Stimulated activated CD4-positive, alpha-beta T cell treated with anti-CD3 and anti-CD28 coated beads, Interleukin-4, amount 100 ng/mL, for 4 hours (primary cell): Measurements from ENCODE around the gene ELMO1.

Source experiments
- DNase-seq, 2 experiments: peaks; one replicate each; pipeline ENCODE4 v3.0.0-alpha.2; 2020

ELMO1 gene

DNA sequence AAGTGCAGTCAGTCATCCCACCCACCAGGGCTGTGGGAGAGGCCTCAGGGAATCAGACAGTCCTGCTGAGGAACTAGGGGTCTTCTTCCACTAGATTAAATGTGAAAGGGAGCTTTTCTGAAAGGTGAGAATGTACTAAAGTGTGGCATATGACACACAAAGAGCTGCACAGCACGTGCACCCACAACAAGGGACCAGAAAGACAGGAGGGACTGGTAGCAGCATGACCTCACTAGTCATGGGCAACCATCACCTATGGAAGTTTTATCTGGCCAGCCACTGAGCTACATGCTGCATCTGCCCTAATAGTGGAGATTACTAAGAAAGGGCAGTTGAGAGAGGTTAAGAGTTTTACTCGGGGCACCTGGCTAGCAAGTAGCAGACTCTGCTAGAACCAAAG lies 519.9 kb downstream of the ELMO1 start:
- no peak for DNase-seq

DNA sequence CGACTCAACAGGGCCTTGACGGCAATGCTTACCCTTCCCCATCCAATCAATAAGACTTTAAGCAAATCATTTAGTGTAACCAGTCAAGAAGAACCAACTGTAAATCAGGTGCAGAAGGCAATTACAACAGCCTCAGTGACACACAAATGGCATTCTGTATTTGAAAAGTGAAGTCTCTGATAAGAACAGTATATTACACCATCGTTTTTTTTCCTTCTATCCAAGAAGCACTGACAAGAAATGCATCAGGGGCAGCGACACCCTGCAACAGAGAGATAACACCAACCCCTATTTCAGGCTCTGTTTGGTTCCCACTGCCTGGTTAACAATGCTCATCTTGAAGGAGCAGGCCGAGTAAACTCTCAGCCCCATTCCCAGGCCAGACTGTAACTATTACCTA lies 520.4 kb downstream of the ELMO1 start:
- no peak for DNase-seq

DNA sequence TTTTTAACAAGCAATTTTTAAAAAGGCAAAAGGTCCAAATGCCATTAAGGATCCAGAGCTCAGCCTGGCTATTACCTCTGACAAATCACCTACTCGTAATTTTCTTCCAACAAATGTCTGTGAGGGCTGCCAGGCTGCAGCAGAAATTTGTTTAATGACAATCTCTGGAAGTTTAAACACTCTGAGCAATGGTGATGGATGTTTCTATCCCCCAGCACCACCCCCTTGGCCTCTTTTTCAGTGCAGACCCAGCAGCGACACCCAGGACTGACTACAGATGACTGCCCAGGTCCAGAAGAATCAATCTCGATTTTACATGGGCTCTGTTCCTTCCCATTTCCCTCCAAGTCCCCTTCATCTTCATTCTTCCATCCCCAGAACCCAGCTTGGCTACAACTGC lies 523.0 kb downstream of the ELMO1 start:
- DNase-seq: no peak

DNA sequence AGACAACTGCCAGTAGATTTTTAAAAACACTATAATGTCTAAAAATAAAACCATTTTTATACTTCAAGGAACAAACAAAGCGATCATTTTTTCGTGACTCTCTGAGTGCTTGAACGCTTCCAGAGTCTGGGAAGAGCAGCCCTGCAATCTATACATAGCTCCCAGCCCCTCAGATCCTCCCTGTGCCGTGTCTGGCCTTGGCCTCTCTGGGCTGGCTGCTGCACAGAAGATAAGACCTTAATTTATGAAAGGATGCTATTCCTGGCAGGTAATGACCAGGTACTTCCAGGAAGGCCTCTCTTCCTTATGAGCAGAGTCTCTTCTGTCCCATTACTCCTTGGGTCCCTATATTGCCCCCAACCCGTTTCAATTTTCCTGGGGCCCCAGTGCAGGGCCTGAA lies 523.5 kb downstream of the ELMO1 start:
- no peak for DNase-seq

DNA sequence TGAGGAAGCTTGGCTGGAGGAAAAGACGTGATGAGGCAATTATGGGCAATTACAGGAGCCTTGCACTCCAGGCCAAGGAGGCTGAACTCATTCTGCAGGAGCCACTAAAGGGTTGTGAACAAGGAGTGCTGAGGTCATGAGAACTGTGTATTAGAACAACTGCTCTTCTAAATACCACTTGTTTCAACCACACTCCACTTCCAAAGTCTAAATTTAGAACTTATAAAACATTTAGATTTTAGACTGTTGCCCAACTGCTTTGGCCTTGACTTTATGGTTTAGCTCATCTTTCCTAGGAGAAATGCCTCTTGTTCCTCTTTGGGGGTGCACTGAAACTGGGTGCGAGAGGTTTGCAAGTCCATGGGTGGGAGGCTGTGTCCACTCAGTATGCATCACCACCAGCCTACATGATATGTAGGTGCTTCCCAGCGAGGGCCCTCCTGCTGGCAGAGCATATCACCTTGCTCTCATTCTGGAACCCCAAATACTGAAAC lies 524.7 kb downstream of the ELMO1 start:
- DNase-seq: no peak

DNA sequence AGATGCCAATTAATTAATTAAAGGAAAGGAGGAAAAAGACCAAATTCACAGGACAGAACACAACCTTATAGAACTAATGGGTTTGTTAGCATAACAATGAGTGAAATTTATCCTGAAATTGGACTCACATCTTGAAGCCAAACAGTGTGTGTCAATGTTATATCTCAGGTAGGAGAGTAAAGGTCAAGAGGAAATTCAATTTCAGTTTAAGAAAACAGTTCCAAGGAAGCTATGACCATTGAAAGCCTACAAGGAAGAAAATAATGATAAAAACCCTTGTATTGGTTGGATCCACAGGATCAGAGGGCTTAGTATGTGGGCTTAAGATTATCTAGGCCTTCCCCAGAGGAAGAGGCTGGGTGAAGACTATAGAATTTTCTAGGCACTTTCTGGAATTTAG lies 525.5 kb downstream of the ELMO1 start:
- DNase-seq: no peak

DNA sequence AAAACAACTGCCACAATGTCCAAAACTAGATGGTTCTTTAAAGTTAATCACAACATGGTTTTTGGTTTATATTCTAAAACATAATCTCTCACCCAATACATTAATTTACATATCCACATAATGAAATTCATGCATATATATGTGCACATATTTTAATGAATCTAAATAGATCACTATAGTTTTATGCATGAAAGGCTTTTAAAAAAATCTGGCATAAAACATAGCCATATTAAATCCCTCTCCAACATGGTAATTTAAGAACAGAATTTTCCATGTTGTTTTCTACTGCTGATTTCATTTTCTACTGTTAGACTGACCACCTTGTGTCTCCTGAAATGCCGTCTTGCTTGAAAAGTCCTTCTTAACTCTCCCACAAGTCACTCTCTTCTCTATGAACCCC lies 528.2 kb downstream of the ELMO1 start:
- DNase-seq: no peak

DNA sequence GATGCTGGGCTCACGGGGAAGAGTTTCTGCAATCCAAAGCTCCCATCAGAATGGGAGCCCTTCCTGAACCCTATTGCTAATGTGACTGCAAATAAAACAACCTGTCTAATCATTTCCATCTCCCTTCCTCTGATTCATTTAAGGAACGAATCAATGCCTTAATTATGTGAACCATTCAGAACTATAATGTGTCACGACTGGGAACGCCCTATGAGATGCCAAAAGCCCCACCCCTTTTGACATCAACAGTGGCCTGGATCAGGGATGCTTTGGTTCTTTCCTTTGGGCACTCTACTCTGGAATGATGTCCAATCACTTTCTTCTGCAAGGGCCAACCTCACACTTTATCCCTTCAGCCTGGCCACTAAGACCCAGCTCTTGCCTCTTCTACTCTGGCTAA lies 528.9 kb downstream of the ELMO1 start:
- no peak for DNase-seq

DNA sequence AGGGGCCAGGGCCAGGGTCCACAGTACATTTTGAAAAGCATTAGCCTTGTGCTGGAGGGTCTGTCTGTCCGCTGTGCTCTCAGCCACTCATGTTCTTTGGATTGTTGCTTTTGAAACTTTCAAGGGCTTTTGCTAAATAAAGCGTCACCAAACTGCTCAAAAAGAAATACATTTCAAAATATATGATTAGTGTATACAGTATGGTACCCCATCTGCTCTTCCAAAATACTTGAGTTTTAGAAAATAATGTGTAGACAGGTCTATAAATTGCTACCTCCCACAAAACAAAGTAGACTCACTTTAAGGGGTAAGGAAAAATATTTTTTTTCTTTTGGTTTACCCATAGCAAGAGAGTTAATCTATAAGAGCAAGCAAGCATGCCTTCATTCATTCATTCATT lies 530.1 kb downstream of the ELMO1 start:
- no peak for DNase-seq

DNA sequence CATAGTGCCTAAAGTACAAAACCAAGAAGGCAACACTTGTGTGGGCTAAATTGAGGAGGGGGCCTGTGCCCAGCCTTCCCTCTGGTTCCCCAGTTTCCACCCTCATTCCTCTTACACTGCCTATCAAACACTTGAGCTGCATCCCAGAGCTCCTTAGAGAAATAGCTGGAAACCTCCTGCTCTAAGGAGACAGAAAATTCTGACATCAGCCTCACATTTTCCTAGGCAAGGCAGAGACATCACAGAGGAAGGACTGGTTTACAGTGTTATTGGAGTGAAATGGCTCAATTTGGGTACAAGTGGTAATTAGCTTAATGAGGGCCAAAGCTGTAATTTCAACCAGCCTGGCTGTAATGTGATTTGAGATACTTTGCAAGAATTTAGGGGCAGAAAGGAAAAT lies 532.0 kb downstream of the ELMO1 start:
- DNase-seq: no peak

DNA sequence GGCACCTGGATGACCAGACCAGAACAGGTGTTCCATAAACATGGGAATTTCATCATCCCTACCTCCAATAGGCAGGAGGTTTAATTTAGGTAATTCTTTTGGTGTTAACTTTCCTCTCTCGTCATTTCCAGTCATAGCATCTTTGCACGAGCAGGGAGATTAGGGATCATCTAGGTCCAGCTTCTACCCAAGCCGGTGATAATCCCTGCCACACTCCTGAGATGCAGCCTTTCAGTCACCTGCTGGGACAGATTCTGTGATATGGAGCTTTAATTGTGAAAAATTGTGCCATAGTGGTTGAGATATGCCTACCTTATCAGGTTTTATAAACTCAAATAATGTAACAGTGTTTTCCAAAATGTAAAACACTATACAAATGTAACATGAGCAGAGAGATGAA lies 532.5 kb downstream of the ELMO1 start:
- no peak for DNase-seq

DNA sequence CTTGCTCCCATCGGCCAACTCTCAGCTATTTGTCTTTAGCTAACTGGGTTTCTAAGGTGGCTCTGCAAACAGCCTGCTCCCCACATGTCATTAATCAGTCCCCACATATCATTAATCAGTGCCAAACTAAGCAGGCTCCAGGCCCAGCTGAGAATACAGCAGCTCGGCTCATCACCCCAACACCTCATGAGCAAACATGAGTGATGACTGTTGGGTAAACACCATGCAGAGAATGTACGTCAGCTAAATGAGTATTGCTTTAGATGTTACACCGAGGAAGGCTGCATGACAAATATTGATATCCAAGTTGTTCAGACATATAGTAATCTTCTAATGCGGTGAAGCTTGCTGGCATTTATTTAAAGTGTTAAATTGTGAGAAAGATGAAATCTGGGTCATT lies 536.9 kb downstream of the ELMO1 start:
- no peak for DNase-seq

DNA sequence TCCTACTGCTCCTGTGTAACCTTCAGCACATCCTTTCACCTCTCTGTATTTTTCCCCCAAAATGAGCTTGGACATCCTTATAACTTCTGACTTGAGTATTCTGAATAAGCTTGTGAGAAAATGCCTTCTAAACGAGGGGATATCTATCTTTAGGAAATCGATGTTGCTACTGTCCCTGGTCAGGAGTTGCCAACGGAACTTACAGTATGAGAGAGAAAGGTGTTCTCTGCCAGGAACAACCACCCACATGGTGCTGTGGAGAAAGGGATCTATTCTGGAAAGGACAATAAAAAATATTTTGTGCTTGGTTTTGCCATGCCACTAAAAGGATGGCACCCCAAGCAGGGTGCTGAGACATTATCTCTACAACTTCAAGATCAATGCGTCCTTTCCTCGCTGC lies 537.8 kb downstream of the ELMO1 start:
- no peak for DNase-seq

DNA sequence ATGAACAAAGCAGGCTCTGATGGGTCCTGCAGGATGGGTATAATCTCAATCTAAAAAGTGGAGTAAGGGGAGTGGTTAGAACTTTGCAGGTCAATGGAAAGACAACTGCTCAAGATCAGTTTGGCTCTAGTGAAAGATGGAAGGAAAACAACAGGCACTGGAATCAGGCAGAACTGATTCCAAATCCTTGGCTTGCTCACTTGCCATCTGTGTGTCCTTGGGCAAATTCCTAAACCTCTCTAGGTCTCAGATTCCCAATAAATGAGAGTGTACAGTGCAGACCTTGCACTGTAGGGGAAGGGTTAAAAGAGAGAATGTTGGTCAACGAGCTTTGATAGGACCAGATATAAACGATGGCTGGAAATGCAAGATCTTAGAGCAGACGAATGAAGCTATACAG lies 538.3 kb downstream of the ELMO1 start:
- DNase-seq: no peak

DNA sequence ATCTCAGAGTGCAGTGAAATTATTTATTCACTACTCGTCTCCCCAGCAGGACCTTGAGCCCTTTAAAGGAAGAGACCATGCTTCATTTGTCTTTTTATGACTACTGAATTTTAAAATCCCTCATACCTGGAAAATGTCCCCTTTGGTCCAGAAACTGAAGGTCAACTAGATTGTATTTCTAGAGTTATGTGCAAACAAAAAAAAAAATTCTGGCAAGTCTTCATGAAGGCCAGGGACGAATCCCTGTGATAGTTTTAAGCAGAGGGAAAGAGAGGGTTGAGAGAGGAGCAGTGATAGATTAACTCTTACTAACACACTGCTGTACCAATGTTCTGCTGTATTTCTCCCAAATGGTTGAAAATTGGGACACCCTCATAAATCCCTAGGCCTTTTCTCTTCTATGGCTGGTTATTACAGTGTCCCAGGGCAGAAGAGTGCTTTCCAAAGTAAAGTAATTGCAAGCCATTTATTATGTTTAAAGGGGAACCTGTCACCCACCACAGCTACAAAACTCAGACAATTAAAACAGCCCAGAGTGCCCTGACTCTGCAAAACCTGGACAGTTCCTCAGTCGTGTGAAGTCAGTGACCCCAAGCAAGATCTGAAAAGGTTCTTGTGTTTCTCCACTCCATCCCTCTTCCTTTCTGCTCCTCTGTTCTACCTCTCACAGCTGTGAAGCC lies 541.6 kb downstream of the ELMO1 start:
- no peak for DNase-seq

DNA sequence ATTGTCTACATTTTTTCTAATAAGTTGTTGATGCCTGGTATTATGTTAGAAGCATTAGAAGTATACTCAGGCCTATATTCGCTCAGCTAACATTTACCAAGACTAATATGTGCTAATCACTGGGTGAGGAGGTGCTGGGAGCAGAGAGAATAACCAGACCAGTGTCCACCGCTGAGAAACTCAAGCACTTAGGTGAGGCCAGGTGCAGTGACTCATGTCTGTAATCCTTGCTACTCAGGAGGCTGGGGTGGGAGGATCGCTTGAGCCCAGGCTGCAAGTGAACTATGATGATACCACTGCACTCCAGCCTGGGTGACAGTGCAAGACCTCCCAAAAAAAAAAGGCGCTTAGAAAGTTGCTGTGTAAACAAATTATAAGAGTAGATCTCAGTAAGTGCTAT lies 542.2 kb downstream of the ELMO1 start:
- no peak for DNase-seq

DNA sequence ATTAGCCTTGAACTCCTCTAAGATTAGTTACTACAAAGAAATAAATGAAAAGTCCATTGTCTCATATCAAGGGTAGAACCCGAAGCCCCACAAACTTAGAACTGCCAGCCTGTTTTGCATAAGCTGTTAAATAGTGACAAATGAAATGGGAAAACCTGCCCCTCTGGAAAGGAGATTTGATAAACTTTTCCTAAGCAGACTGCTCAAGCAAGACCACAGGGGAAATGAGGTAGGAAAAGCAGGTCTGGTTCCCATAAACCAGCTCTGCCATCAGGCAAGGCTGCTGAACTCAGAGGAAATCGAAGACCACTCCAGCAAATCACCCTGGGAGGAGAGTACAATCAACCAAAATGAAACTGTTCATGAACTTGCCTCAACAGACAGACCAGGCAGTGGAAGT lies 542.8 kb downstream of the ELMO1 start:
- no peak for DNase-seq

DNA sequence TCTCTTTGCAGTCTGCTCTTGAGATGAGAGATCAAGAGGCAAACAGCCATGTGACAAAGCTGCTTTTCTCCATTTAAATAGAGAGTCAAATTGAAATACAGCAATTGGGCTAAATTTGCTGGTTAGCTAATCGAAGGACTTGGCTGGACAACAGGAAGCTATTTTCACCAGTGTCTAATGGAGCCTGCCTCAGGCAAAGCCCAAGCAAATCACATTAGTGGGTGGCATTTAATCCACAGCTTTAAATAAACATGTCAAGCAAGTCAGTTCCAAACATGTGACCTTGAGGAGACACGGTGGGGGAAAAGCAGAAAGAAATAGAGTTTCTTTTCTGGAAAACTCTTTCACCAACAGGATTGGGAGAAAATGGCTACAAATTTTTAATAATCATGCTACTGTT lies 543.9 kb downstream of the ELMO1 start:
- DNase-seq: no peak

DNA sequence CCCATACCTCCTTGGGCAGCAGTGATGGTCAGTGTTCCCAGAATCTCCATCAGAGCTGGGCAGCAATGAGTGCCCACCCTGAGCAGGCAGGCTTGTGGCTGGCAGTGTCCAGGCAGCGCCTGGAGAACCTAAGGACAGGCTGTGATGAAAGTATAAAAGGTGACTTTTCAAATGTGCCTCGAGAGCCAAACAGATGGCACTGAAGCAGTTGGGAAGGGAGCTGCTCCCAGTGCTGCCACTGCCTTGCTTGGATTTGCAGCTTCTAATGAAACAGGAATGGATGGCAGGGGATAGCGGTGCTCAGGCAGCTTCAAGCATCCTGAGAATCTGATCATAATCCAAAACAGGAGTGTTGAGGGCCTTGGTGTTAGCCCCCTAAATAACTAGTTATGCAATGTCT lies 544.6 kb downstream of the ELMO1 start:
- no peak for DNase-seq

DNA sequence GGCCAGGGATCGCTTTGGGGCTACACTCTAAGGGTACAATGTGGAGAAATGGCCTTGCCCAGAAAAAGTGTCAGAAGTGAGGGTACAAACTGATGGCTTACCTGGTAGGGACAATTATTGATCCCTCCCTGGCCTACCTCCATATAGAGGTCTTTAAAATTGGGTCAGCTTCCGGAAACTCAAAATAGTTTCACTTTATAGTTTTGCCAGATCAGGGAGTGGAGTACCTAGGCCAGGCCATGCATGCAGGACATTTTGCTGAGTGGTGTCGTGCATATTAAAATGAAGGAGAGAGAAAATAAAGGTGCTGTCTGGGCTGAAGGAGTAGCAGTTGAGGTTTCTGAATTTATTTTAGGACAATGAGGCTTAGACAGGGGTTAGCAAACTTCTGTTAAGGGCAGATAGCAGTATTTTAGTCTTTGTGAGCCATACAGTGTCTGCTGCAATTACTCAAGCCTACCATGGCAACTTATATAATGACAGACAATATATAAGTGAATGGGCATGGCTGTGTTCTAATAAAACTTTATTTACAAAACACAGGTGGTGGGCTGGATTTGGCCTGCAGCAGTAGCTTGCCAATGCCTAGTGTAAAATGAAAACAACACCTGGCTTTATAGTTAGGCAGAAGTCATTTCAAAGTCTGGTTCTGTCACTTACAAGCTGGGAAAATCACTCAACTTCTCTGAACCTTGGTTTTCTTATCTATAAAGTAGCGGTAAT lies 547.5 kb downstream of the ELMO1 start:
- DNase-seq: no peak

DNA sequence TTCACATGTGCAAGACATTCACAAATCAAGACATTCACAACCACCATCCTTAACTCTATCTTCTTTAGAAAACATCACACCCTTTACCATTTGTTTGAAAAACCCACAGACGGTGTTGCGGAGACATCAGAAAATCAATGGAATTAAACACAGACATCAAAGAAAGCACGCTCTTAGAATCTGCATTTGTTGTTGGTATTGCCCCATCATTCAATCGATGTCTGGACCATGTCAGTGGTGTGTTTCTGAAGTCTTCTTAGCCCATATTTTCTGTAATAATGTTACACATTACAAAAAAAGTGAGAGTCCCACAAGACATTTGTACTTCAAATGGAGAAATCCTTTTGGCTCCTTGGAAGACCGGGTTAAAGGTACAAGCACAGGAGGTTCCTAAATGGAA lies 550.5 kb downstream of the ELMO1 start:
- no peak for DNase-seq

DNA sequence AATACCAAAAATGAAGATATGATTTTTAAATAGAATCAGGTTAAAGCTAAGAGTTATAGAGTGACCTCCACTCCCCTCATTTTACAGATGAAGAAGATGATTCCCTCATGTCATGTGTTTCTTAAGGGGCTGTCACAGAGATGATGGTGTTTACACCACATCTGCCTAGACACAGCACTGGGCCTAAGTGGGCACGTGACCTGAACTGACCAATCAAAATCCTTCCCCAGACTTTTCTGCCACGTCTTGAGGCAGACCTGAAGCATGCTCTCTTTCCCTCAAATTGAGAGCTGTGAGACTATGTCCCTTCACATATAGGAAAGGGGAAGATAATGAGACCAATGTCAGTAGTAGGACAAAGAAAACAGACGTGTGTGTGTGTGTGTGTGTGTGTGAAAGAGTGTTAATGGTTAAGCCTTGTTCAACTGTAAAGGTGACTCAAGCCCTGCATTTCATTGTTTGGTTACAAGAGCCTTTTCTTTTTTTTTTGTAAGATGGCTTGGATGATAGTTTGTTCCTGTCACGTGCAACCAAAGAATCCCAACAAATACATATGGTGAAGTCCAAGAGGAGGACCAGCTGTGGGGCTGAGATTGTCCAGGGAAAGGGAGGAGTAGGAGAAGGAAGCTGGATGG lies 551.6 kb downstream of the ELMO1 start:
- no peak for DNase-seq

DNA sequence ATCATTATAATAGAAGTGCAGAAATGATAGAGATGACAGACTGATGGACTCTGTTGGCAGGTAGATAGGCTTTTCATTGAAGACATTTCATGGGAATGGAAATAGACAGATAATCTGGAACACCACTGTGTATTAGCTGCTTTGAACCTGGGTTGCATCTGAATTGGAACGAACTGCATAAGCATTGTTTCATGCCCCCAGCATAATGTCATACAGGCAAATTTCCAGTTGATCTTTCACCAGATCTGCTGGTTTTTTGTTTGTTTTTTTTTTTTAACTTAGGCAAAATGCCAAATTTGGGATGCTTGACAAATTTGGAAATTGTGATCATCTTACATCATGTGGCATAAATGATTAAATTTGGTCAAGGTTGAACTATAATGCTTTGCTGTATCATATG lies 552.2 kb downstream of the ELMO1 start:
- DNase-seq: no peak

DNA sequence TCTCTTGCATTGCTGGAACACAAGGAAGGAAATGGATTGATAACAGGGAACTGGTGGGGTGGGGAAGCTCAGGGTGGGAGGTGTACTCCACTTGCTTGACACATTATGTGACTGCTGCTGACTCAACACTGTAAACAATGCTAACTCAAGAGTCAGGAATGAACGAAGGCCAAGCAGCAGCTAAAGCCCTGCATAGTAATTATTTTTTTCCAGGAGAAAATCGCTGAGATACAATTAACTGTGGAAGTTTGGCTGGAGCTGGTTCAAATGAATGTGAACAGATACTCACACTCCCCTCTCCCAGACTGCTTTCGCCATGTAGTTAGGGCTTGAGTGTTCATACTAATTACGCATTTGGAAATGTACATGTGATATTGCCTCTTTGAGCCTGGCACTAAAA lies 553.5 kb downstream of the ELMO1 start:
- DNase-seq: no peak
